Peyer's patch (tissue), 4 donors: Measurements from ENCODE around the gene CYP26C1. TPM values are rescaled to one million over a fixed set of nuclear protein-coding genes. Genes with fewer than 3 reads are reported as not detected.

Source experiments
- DNase-seq, 3 donors: peaks; one replicate each; pipeline ENCODE4 v3.0.0-alpha.2; 2017 to 2019
- H3K27ac ChIP-seq, 4 donors: fragments of 200-600 bp; sonication (generic); one replicate each; pipeline ENCODE4 v1.5.1; 2016 to 2019
- H3K27me3 ChIP-seq, 2 donors: fragments of 200-600 bp; sonication (generic); one replicate each; pipeline ENCODE4 v1.5.1; 2019
- H3K36me3 ChIP-seq, 3 donors: fragments of 200-600 bp; sonication (generic); one replicate each; pipeline ENCODE4 v1.5.1; 2016 to 2019
- H3K4me1 ChIP-seq, 4 donors: fragments of 200-600 bp; sonication (generic); one replicate each; pipeline ENCODE4 v1.5.1; 2016 to 2019
- H3K4me3 ChIP-seq, 4 donors: fragments of 200-600 bp; sonication (generic); 1 replicate in 3 of 4; 2 replicates in 1 of 4; pipeline ENCODE4 v1.5.1; 2016 to 2019; ENCODE audit warnings: mild to moderate bottlenecking in 1 of 4
- H3K9me3 ChIP-seq, 4 donors: fragments of 200-600 bp; sonication (generic); one replicate each; pipeline ENCODE4 v1.5.1; 2016 to 2019; ENCODE audit warnings: mild to moderate bottlenecking in 1 of 4
- CTCF ChIP-seq, 6 experiments: fragments of 450-650 bp in 4 of 6; fragments of 200-600 bp in 2 of 6; sonication (generic) in 1 of 6; IDR thresholded peaks; one replicate each; pipeline ENCODE4 v1.5.1; 2017 to 2019; ENCODE audit warnings: antibody characterized with exemption in 6 of 6, mild to moderate bottlenecking in 3 of 6, moderate library complexity in 1 of 6
- POLR2A ChIP-seq, 2 donors: fragments of 450-650 bp; IDR thresholded peaks; one replicate each; pipeline ENCODE4 v1.5.1; 2017; ENCODE audit warnings: antibody characterized with exemption in 2 of 2, mild to moderate bottlenecking in 2 of 2, moderate library complexity in 2 of 2
- total RNA-seq, 4 donors: library from RNA; depleted of rRNA; stranded (reverse); fragments of >200 nt; gene quantifications; one replicate each; pipeline ENCODE4 v1.1.0, GENCODE V29; 2016

Gene CYP26C1
- total RNA-seq, 4 donors from 2014 or later, result not detected

- no peak for DNase-seq
- H3K27ac ChIP-seq, result no peak overlapping the region
- peaks cover 0 to 26% of the 10 kb centered on the region in 2 donors for H3K27me3 ChIP-seq
- H3K9me3 ChIP-seq, result no peaks in the 10 kb centered on the region
- no peaks in the 10 kb centered on the region for H3K36me3 ChIP-seq
- TF ChIP-seq POLR2A (IDR thresholded peaks at IDR 0.05) (no peak), CTCF (IDR thresholded peaks at IDR 0.05) (no peak)
- H3K4me1 ChIP-seq, result peaks cover 0 to 23% (median 12%) of the 10 kb centered on the region in 4 donors
- H3K4me3 ChIP-seq, result no peak overlapping the region
Measured at GRCh38 chr10:93077860-93078337, 17.3 kb downstream of the CYP26C1 start.

GRCh38 chr10:93079663-93080349 is 19.2 kb downstream of the CYP26C1 start:
- Histone ChIP-seq H3K4me3 (no peak overlapping the region), H3K36me3 (no peaks in the 10 kb centered on the region), H3K4me1 (peaks cover 0 to 4% (median 2%) of the 10 kb centered on the region in 4 donors), H3K27ac (no peak overlapping the region), H3K9me3 (no peaks in the 10 kb centered on the region), H3K27me3 (peaks cover 0 to 7% of the 10 kb centered on the region in 2 donors)
- TF ChIP-seq CTCF (IDR thresholded peaks at IDR 0.05), result no peak
- TF ChIP-seq POLR2A (IDR thresholded peaks at IDR 0.05), result no peak
- DNase-seq, result no peak

- Histone ChIP-seq H3K36me3 (no peaks in the 10 kb centered on the region), H3K4me3 (no peak overlapping the region), H3K4me1 (no peaks in the 10 kb centered on the region), H3K27ac (no peak overlapping the region), H3K27me3 (no peaks in the 10 kb centered on the region), H3K9me3 (no peaks in the 10 kb centered on the region)
- peak; percentile 31 to 77 (median 60) for DNase-seq
- TF ChIP-seq POLR2A (IDR thresholded peaks at IDR 0.05) (no peak), CTCF (IDR thresholded peaks at IDR 0.05) (peak; percentile 32 to 78 (median 74))
Measured at GRCh38 chr10:93080350-93081046, 19.9 kb downstream of the CYP26C1 start.

GRCh38 chr10:93081318-93081717 is 20.7 kb downstream of the CYP26C1 start:
- no peak for DNase-seq

GRCh38 chr10:93081834-93082233 is 21.2 kb downstream of the CYP26C1 start:
- H3K27me3 ChIP-seq, result no peaks in the 10 kb centered on the region
- no peak overlapping the region for H3K27ac ChIP-seq
- no peaks in the 10 kb centered on the region for H3K4me1 ChIP-seq
- H3K36me3 ChIP-seq, result no peaks in the 10 kb centered on the region
- TF ChIP-seq CTCF (IDR thresholded peaks at IDR 0.05) (no peak), POLR2A (IDR thresholded peaks at IDR 0.05) (no peak)
- H3K4me3 ChIP-seq, result no peak overlapping the region
- H3K9me3 ChIP-seq, result no peaks in the 10 kb centered on the region
- no peak for DNase-seq

More at GRCh38 chr10:93081318-93081717, 20.7 kb downstream of the CYP26C1 start:
- no peak for TF ChIP-seq POLR2A (IDR thresholded peaks at IDR 0.05)
- no peak for TF ChIP-seq CTCF (IDR thresholded peaks at IDR 0.05)
- Histone ChIP-seq H3K9me3 (no peaks in the 10 kb centered on the region), H3K4me1 (no peaks in the 10 kb centered on the region), H3K27ac (no peak overlapping the region), H3K4me3 (no peak overlapping the region), H3K27me3 (no peaks in the 10 kb centered on the region), H3K36me3 (no peaks in the 10 kb centered on the region)
